ENCODE measurements around the gene WDR93.

DNA sequence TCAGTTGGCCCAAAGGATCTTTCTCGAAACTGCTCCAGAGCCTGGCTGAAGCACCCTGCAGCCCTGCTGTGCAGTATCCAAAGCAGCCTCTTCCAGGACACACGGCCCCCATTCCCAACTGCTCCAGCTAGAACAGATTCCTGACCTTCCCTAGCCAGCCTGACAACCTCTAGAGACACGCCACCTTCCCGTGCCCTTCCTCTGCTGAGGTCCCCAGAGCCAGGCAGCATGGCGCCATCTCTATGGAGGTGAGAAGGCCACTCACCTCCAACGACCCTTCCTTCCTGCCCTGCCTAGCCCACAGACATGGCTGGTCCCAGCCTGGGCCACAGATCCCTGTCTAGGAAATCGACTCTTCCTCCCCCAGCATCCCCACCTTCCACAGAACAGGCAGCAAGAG is 38.5 kb upstream of the WDR93 start:
- TF ChIP-seq, protein P1, sequence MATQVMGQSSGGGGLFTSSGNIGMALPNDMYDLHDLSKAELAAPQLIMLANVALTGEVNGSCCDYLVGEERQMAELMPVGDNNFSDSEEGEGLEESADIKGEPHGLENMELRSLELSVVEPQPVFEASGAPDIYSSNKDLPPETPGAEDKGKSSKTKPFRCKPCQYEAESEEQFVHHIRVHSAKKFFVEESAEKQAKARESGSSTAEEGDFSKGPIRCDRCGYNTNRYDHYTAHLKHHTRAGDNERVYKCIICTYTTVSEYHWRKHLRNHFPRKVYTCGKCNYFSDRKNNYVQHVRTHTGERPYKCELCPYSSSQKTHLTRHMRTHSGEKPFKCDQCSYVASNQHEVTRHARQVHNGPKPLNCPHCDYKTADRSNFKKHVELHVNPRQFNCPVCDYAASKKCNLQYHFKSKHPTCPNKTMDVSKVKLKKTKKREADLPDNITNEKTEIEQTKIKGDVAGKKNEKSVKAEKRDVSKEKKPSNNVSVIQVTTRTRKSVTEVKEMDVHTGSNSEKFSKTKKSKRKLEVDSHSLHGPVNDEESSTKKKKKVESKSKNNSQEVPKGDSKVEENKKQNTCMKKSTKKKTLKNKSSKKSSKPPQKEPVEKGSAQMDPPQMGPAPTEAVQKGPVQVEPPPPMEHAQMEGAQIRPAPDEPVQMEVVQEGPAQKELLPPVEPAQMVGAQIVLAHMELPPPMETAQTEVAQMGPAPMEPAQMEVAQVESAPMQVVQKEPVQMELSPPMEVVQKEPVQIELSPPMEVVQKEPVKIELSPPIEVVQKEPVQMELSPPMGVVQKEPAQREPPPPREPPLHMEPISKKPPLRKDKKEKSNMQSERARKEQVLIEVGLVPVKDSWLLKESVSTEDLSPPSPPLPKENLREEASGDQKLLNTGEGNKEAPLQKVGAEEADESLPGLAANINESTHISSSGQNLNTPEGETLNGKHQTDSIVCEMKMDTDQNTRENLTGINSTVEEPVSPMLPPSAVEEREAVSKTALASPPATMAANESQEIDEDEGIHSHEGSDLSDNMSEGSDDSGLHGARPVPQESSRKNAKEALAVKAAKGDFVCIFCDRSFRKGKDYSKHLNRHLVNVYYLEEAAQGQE (IDR thresholded peaks at IDR 0.05; ENCODE audit: insufficient read depth in 1 of 2, low read depth in 2 of 2, low read length in 2 of 2), result no peak
- TF ChIP-seq POLR2AphosphoS5 (IDR thresholded peaks at IDR 0.05; ENCODE audit: low read depth, low read length), result no peak

All from PFSK-1 (cell line).